ENCODE measurements around the gene TSPO.

- TF ChIP-seq, protein P1, sequence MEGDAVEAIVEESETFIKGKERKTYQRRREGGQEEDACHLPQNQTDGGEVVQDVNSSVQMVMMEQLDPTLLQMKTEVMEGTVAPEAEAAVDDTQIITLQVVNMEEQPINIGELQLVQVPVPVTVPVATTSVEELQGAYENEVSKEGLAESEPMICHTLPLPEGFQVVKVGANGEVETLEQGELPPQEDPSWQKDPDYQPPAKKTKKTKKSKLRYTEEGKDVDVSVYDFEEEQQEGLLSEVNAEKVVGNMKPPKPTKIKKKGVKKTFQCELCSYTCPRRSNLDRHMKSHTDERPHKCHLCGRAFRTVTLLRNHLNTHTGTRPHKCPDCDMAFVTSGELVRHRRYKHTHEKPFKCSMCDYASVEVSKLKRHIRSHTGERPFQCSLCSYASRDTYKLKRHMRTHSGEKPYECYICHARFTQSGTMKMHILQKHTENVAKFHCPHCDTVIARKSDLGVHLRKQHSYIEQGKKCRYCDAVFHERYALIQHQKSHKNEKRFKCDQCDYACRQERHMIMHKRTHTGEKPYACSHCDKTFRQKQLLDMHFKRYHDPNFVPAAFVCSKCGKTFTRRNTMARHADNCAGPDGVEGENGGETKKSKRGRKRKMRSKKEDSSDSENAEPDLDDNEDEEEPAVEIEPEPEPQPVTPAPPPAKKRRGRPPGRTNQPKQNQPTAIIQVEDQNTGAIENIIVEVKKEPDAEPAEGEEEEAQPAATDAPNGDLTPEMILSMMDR (IDR thresholded peaks at IDR 0.05), result no peak
- no peak for TF ChIP-seq POLR2AphosphoS5 (IDR thresholded peaks at IDR 0.05)
Measured at GRCh38 chr22:43179146-43179910, 28.0 kb downstream of the TSPO start.
